BJ (cell line): Measurements from ENCODE around the gene PRKCH. TPM values are rescaled to one million over a fixed set of nuclear protein-coding genes. Genes with fewer than 3 reads are reported as not detected.

Source experiments
- CTCF ChIA-PET: fragments of 350-600 bp; formaldehyde crosslinking; extraction: SDS; loops from one replicate; lab custom pipeline; 2021; ENCODE audit warnings: antibody characterized with exemption, inconsistent platforms; lab: Yijun Ruan, JAX
- POLR2A ChIA-PET: fragments of 300-600 bp; sonication (Branson Sonifier 250); formaldehyde crosslinking; extraction: SDS; loops from one replicate; lab custom pipeline; 2021; ENCODE audit warnings: antibody characterized with exemption; lab: Charles Lee
- DNase-seq: peaks from one replicate; pipeline ENCODE4 v3.0.0-alpha.2; 2011; ENCODE audit warnings: low read depth
- H3K27me3 ChIP-seq: 2 replicates; pipeline ENCODE4 v1.6.0; 2011; ENCODE audit warnings: low read length; ENCODE audit not compliant: control insufficient read depth, insufficient read depth
- H3K36me3 ChIP-seq: 2 replicates; pipeline ENCODE4 v1.5.1; 2011; ENCODE audit warnings: low read length; ENCODE audit not compliant: control insufficient read depth, insufficient read depth
- H3K4me3 ChIP-seq: 2 replicates; pipeline ENCODE4 v1.5.1; 2011; ENCODE audit warnings: low read depth, mild to moderate bottlenecking, control low read depth, low read length
- CTCF ChIP-seq: IDR thresholded peaks from 2 replicates; pipeline ENCODE4 v1.5.1; 2011; ENCODE audit warnings: low read depth, mild to moderate bottlenecking, control low read depth, inconsistent platforms, low read length, moderate library complexity; ENCODE audit not compliant: insufficient read depth
- polyA plus RNA-seq: library from polyadenylated mRNA; depleted of rRNA; stranded (reverse); fragments of >200 nt; gene quantifications from 2 replicates; pipeline ENCODE4 v1.2.3, GENCODE V29; 2011

Gene PRKCH
- polyA plus RNA-seq, 1 experiment: 2.0 TPM

GRCh38 chr14:61491224-61491623 lies 169.8 kb downstream of the PRKCH start:
- Histone ChIP-seq H3K4me3 (no peak overlapping the region), H3K36me3 (no peaks in the 10 kb centered on the region), H3K27me3 (no peaks in the 10 kb centered on the region)
- ChIA-PET POLR2A (interaction anchor here (0.6 kb wide), 1 partner anchor 253 kb away, joined by 9 read pairs; no protein-coding TSS in a partner anchor), CTCF (interaction anchor here (0.8 to 5.0 kb wide), 4 partner anchors 8 to 54 kb away, joined by 3 to 21 read pairs (median 4); no protein-coding TSS in a partner anchor)
- DNase-seq: no peak
- no peak for TF ChIP-seq CTCF

- DNase-seq: no peak
- Histone ChIP-seq H3K4me3 (no peak overlapping the region), H3K27me3 (no peaks in the 10 kb centered on the region), H3K36me3 (no peaks in the 10 kb centered on the region)
- ChIA-PET CTCF (interaction anchor here (1.0 to 5.0 kb wide), 4 partner anchors 14 to 53 kb away, joined by 3 to 21 read pairs (median 4); no protein-coding TSS in a partner anchor), POLR2A (no interaction called here)
- no peak for TF ChIP-seq CTCF
Observed at GRCh38 chr14:61491876-61492434, 170.6 kb downstream of the PRKCH start.

DNA sequence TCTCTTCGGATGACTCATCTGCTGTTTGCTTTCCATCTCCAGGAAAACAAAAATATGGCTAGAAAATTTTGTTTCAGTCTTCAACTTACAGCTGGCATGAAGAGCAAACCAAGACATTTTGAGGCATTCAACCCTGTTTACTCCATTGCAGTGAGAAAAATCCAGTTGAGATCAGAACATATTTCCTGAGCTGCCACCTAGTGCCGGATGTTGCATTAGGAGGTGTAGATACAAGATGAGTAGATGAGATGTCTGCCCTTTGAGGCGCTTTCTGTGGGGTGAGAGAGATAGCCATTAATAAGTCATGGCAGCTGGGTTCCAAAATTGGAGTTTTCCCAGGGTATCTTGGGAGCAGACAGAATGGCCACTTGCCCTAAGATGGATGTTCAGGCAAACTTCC lies 171.1 kb downstream of the PRKCH start:
- POLR2A ChIA-PET: no interaction called here
- no peaks in the 10 kb centered on the region for H3K27me3 ChIP-seq
- TF ChIP-seq CTCF: no peak
- H3K36me3 ChIP-seq: no peaks in the 10 kb centered on the region
- CTCF ChIA-PET: interaction anchor here (0.7 to 5.0 kb wide), 3 partner anchors 14 to 1947 kb away, joined by 3 to 21 read pairs (median 4); no protein-coding TSS in a partner anchor
- no peak for DNase-seq
- H3K4me3 ChIP-seq: no peak overlapping the region

GRCh38 chr14:61493239-61493638 lies 171.9 kb downstream of the PRKCH start:
- ChIA-PET CTCF (interaction anchor here (1.0 to 5.0 kb wide), 3 partner anchors 14 to 17 kb away, joined by 3 to 21 read pairs (median 3); no protein-coding TSS in a partner anchor), POLR2A (no interaction called here)
- no peaks in the 10 kb centered on the region for H3K36me3 ChIP-seq
- H3K4me3 ChIP-seq: no peak overlapping the region
- H3K27me3 ChIP-seq: no peaks in the 10 kb centered on the region
- DNase-seq: no peak
- TF ChIP-seq CTCF: no peak

GRCh38 chr14:61494018-61494417 lies 172.6 kb downstream of the PRKCH start:
- TF ChIP-seq CTCF: no peak
- DNase-seq: no peak
- Histone ChIP-seq H3K27me3 (no peaks in the 10 kb centered on the region), H3K4me3 (no peak overlapping the region), H3K36me3 (no peaks in the 10 kb centered on the region)
- CTCF ChIA-PET: interaction anchor here (1.0 to 5.0 kb wide), 2 partner anchors 15 to 18 kb away, joined by 3 to 21 read pairs; no protein-coding TSS in a partner anchor
- POLR2A ChIA-PET: no interaction called here
